Esophagus muscularis mucosa (tissue), 4 donors: ENCODE measurements around the gene ODAD4. TPM values are rescaled to one million over a fixed set of nuclear protein-coding genes. Genes with fewer than 3 reads are reported as not detected.

Experiments
- DNase-seq: peaks from one replicate; pipeline ENCODE4 v3.0.0-alpha.2; 2017; ENCODE audit errors: extremely low spot score
- H3K27ac ChIP-seq, 4 donors: fragments of 200-600 bp; sonication (generic); replicated peaks in 1 of 4; 1 replicate in 3 of 4; 2 replicates in 1 of 4; pipeline ENCODE4 v1.5.1; 2016 to 2019; ENCODE audit warnings: mild to moderate bottlenecking in 1 of 4
- H3K27me3 ChIP-seq, 4 donors: fragments of 200-600 bp; sonication (generic); one replicate each; pipeline versions ENCODE4 v1.5.1 to v1.6.0; 2016 to 2019
- H3K36me3 ChIP-seq, 4 donors: fragments of 200-600 bp; sonication (generic); one replicate each; pipeline ENCODE4 v1.5.1; 2016 to 2019
- H3K4me1 ChIP-seq, 4 donors: fragments of 200-600 bp; sonication (generic); one replicate each; pipeline ENCODE4 v1.5.1; 2016 to 2019
- H3K4me3 ChIP-seq, 4 donors: fragments of 200-600 bp; sonication (generic); 1 replicate in 2 of 4; 2 replicates in 2 of 4; pipeline ENCODE4 v1.5.1; 2016 to 2019; ENCODE audit warnings: mild to moderate bottlenecking in 4 of 4, moderate library complexity in 1 of 4
- H3K9me3 ChIP-seq, 4 donors: fragments of 200-600 bp; sonication (generic); 1 replicate in 3 of 4; 2 replicates in 1 of 4; pipeline ENCODE4 v1.5.1; 2016 to 2019
- CTCF ChIP-seq, 3 experiments: fragments of 200-600 bp in 2 of 3; fragments of 450-650 bp in 1 of 3; sonication (generic) in 2 of 3; IDR thresholded peaks; one replicate each; pipeline ENCODE4 v1.5.1; 2017 to 2019; ENCODE audit warnings: antibody characterized with exemption in 3 of 3, mild to moderate bottlenecking in 2 of 3, moderate library complexity in 1 of 3
- EP300 ChIP-seq: sonication (generic); formaldehyde crosslinking; IDR thresholded peaks from one replicate; pipeline ENCODE4 v1.6.1; 2017; ENCODE audit warnings: antibody characterized with exemption
- POLR2A ChIP-seq: fragments of 450-650 bp; IDR thresholded peaks from one replicate; pipeline ENCODE4 v1.6.1; 2017; ENCODE audit warnings: antibody characterized with exemption, moderate library complexity, mild to moderate bottlenecking, low read depth
- POLR2AphosphoS5 ChIP-seq, 2 donors: sonication (generic); formaldehyde crosslinking; IDR thresholded peaks; one replicate each; pipeline ENCODE4 v1.6.1; 2017; ENCODE audit warnings: antibody characterized with exemption in 2 of 2
- WGBS: methylation state at CpG from one replicate; pipeline ENCODE4 v1.1.5; 2018; 5-methylcytosine and 5-hydroxymethylcytosine counted together
- intact Hi-C: fragments of 100-400 bp; cut with DNase I; formaldehyde crosslinking; loops from one replicate; pipeline ENCODE4 v1.15.1; 2023
- total RNA-seq, 4 donors: library from RNA; depleted of rRNA; stranded (reverse); fragments of >200 nt; gene quantifications; one replicate each; pipeline versions ENCODE4 v1.1.0 to v1.2.1, GENCODE V29; 2016

Gene ODAD4
- total RNA-seq, 4 donors from 2014 or later, result 0.33 to 1.7 (median 1.1) TPM

GRCh38 chr17:41944943-41945342 is 14.5 kb downstream of the ODAD4 start:
- peaks cover 0 to 14% (median 3%) of the 10 kb centered on the region in 4 donors for H3K36me3 ChIP-seq
- H3K9me3 ChIP-seq, result no peaks in the 10 kb centered on the region
- intact Hi-C loops, result no loop called here
- H3K4me3 ChIP-seq, result no peak overlapping the region
- no peak overlapping the region for H3K27ac ChIP-seq
- WGBS, result 63% methylated on average over 3 of the region's 3 CpGs
- H3K4me1 ChIP-seq, result no peaks in the 10 kb centered on the region
- H3K27me3 ChIP-seq, result no peaks in the 10 kb centered on the region
- no peak for DNase-seq
- TF ChIP-seq CTCF (IDR thresholded peaks at IDR 0.05) (no peak), EP300 (no peak), POLR2A (no peak), POLR2AphosphoS5 (IDR thresholded peaks at IDR 0.05) (no peak)

- Histone ChIP-seq H3K4me3 (no peak overlapping the region), H3K27me3 (no peaks in the 10 kb centered on the region), H3K4me1 (no peaks in the 10 kb centered on the region), H3K36me3 (peaks cover 0 to 18% (median 5%) of the 10 kb centered on the region in 4 donors), H3K27ac (no peak overlapping the region), H3K9me3 (no peaks in the 10 kb centered on the region)
- intact Hi-C loops, result no loop called here
- DNase-seq, result no peak
- WGBS, result 84% methylated on average over 11 of the region's 11 CpGs
- TF ChIP-seq POLR2AphosphoS5 (IDR thresholded peaks at IDR 0.05), result no peak
- TF ChIP-seq EP300, result no peak
- TF ChIP-seq POLR2A, result no peak
- TF ChIP-seq CTCF (IDR thresholded peaks at IDR 0.05), result no peak
These were observed 18.5 kb downstream of the ODAD4 start for GRCh38 chr17:41948762-41949460.

- intact Hi-C loops, result no loop called here
- no peak for DNase-seq
These were observed 26.1 kb downstream of the ODAD4 start for GRCh38 chr17:41956522-41956921.

GRCh38 chr17:41957031-41957868 is 26.8 kb downstream of the ODAD4 start:
- Histone ChIP-seq H3K27ac (no peak overlapping the region), H3K9me3 (no peaks in the 10 kb centered on the region), H3K36me3 (peaks cover 0 to 11% (median 5%) of the 10 kb centered on the region in 4 donors), H3K27me3 (no peaks in the 10 kb centered on the region), H3K4me3 (no peak overlapping the region), H3K4me1 (peaks cover 0 to under 1% (median 0%) of the 10 kb centered on the region in 4 donors)
- DNase-seq, result no peak
- WGBS, result 81% methylated on average over 11 of the region's 11 CpGs
- intact Hi-C loops, result no loop called here
- TF ChIP-seq CTCF (IDR thresholded peaks at IDR 0.05), result no peak
- TF ChIP-seq POLR2AphosphoS5 (IDR thresholded peaks at IDR 0.05), result no peak
- TF ChIP-seq POLR2A, result no peak
- no peak for TF ChIP-seq EP300

More at GRCh38 chr17:41956522-41956921, 26.1 kb downstream of the ODAD4 start:
- Histone ChIP-seq H3K4me3 (no peak overlapping the region), H3K36me3 (peaks cover 0 to 11% (median 5%) of the 10 kb centered on the region in 4 donors), H3K27me3 (no peaks in the 10 kb centered on the region), H3K4me1 (no peaks in the 10 kb centered on the region), H3K27ac (no peak overlapping the region), H3K9me3 (no peaks in the 10 kb centered on the region)
- TF ChIP-seq CTCF (IDR thresholded peaks at IDR 0.05) (no peak), EP300 (no peak), POLR2A (no peak), POLR2AphosphoS5 (IDR thresholded peaks at IDR 0.05) (no peak)
- WGBS, result 92% methylated on average over 6 of the region's 6 CpGs
